H1 (cell line): Measurements from ENCODE around the gene INO80C. TPM values are rescaled to one million over a fixed set of nuclear protein-coding genes. Genes with fewer than 3 reads are reported as not detected.

Experiments used
- CEBPB ChIP-seq: IDR thresholded peaks from 2 replicates; pipeline ENCODE4 v1.6.1; 2012; ENCODE audit warnings: low read depth, low read length
- CHD7 ChIP-seq: fragments of 300-600 bp; sonication (generic); IDR thresholded peaks from 2 replicates; pipeline ENCODE4 v1.7.1; 2012; ENCODE audit warnings: low read length, moderate library complexity, mild to moderate bottlenecking, inconsistent platforms; ENCODE audit not compliant: insufficient replicate concordance
- polyA plus RNA-seq, 7 experiments: library from polyadenylated mRNA; depleted of rRNA in 3 of 7; stranded (reverse) in 5 of 7; unstranded in 2 of 7; fragments of >200 nt in 5 of 7; fragments of 200-250 nt in 2 of 7; gene quantifications; 1 replicate in 5 of 7; 2 replicates in 1 of 7; 4 replicates in 1 of 7; pipeline versions ENCODE4 v1.2.1 to v1.2.3, GENCODE V29; 2011 to 2013; ENCODE audit warnings: missing spikeins in 2 of 7, mixed read lengths in 2 of 7
- total RNA-seq: library from RNA; stranded (reverse); fragmentation: NEBNext Ultra II Directional; extraction: Animal tissue kit (Norgen Biotek cat#: 25700); gene quantifications from 2 replicates; pipeline ENCODE4 v1.2.1, GENCODE V29; 2021

Gene INO80C
- total and polyA plus RNA-seq, 2 of the 8 experiments (the other 6 are each of a cell fraction or from before 2014, with no cell fraction given), result 30.1 to 48.9 TPM

- TF ChIP-seq CHD7 (no peak), CEBPB (no peak)
These were observed 79.2 kb downstream of the INO80C start (continued) for GRCh38 chr18:35418610-35419009.
